Tibial nerve (tissue), 3 donors: ENCODE data around the gene OSR1.

Experiments
- POLR2A ChIP-seq, 2 donors: fragments of 450-650 bp; IDR thresholded peaks; one replicate each; pipeline ENCODE4 v1.6.1; 2017; ENCODE audit warnings: antibody characterized with exemption in 2 of 2, mild to moderate bottlenecking in 2 of 2, moderate library complexity in 2 of 2
- TF ChIP-seq, protein P1 (sequence below), 5 experiments: fragments of 200-600 bp in 3 of 5; fragments of 450-650 bp in 2 of 5; sonication (generic) in 3 of 5; IDR thresholded peaks; one replicate each; pipeline ENCODE4 v1.5.1; 2016 to 2019; ENCODE audit warnings: antibody characterized with exemption in 5 of 5, mild to moderate bottlenecking in 3 of 5, moderate library complexity in 2 of 5

DNA sequence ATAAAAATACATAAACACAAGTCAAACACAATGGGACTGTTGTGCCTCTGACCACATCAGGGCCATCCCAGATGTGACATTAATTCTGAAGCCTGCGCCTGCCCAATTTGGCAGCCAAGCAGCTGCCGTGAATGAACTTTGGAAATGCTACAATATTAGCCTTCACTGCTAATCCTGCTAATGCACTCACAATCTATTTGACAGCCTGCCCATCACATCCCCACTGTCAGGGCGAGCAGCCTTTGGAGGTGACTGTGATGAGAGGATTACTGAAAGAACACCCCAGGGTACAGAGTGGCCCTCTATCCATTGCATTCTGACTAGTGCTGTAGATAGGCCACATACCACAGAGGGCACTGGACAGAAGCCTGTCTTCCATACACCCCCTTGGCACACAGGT lies 21.6 kb downstream of the OSR1 start:
- no peak for TF ChIP-seq POLR2A (IDR thresholded peaks at IDR 0.05)
- TF ChIP-seq, protein P1, sequence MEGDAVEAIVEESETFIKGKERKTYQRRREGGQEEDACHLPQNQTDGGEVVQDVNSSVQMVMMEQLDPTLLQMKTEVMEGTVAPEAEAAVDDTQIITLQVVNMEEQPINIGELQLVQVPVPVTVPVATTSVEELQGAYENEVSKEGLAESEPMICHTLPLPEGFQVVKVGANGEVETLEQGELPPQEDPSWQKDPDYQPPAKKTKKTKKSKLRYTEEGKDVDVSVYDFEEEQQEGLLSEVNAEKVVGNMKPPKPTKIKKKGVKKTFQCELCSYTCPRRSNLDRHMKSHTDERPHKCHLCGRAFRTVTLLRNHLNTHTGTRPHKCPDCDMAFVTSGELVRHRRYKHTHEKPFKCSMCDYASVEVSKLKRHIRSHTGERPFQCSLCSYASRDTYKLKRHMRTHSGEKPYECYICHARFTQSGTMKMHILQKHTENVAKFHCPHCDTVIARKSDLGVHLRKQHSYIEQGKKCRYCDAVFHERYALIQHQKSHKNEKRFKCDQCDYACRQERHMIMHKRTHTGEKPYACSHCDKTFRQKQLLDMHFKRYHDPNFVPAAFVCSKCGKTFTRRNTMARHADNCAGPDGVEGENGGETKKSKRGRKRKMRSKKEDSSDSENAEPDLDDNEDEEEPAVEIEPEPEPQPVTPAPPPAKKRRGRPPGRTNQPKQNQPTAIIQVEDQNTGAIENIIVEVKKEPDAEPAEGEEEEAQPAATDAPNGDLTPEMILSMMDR (IDR thresholded peaks at IDR 0.05), result no peak
